Activated naive CD4-positive, alpha-beta T cell treated with anti-CD3 and anti-CD28 coated beads, Interleukin-2, amount 50 U/mL, for 72 hours (primary cell): ENCODE results near the gene CLEC12A. TPM values are rescaled to one million over a fixed set of nuclear protein-coding genes. Genes with fewer than 3 reads are reported as not detected.
"Not testable (repeated sequence)": the region's sequence is repeated elsewhere in the genome, so short reads cannot be mapped to it uniquely, and the experiment has no call there.

Source experiments
- ATAC-seq, 2 donors: fragments of 150-1000 bp; cut with Tn5 transposase; 2 replicates each; pipeline ENCODE4 v1.10.0; 2021; ENCODE audit warnings: mild to moderate bottlenecking in 2 of 2, moderate library complexity in 2 of 2
- DNase-seq, 2 donors: peaks; one replicate each; pipeline ENCODE4 v3.0.0; 2021 to 2022; ENCODE audit warnings: low spot score in 2 of 2
- H3K27ac Mint-ChIP-seq, 2 donors: one replicate each; pipeline ENCODE4 v1.8.0; 2022; ENCODE audit warnings: mild to moderate bottlenecking in 2 of 2, mixed read lengths in 2 of 2
- H3K36me3 Mint-ChIP-seq, 2 donors: one replicate each; pipeline ENCODE4 v1.8.0; 2022; ENCODE audit warnings: mixed read lengths in 2 of 2
- H3K9me3 Mint-ChIP-seq, 2 donors: one replicate each; pipeline ENCODE4 v1.8.0; 2022; ENCODE audit warnings: mixed read lengths in 2 of 2
- total RNA-seq, 2 donors: library from RNA; stranded (reverse); gene quantifications; one replicate each; pipeline ENCODE4 v1.2.3, GENCODE V29; 2022

The CLEC12A gene
- total RNA-seq, 2 donors from 2014 or later = 0.93 TPM; not detected in 1

DNA sequence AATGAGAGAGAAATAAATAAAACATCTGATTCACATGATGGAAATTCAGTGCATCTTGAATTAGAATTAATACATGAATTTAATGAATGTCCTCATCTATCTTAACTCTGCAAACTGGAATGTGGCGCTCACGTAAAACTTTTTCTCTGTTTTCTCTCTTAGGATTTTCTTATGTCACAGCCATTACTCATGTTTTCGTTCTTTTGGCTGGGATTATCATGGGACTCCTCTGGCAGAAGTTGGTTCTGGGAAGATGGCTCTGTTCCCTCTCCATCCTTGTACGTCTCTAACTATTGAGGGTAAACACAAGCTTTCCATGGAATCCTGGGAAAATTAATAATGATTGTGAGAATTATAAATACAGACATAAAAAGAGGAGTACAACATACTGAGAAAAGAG is 44.2 kb downstream of the CLEC12A start:
- Mint-ChIP-seq H3K27ac (no peak overlapping the region), H3K36me3 (no peaks in the 10 kb centered on the region), H3K9me3 (no peaks in the 10 kb centered on the region)
- ATAC-seq (no peak), DNase-seq (no peak)

DNA sequence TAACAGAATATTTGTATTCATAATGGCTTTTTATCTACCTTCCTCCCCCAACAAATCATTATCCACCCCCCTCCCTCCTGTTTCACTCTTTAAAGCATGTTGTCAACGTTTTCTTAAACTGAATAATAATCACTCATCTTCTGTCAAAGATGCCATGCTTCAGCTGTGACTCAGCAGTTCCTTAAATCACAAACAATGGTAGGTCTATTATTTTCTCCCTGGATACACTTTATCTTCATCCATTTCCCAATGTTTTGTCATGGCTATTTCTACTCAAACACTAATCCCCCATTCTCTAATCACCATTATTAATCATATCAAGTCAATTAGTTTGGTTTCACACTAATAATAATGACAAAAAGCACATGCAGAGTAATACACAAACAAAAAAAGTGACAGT is 45.7 kb downstream of the CLEC12A start:
- H3K27ac Mint-ChIP-seq = no peak overlapping the region
- DNase-seq (no peak), ATAC-seq (no peak)
- no peaks in the 10 kb centered on the region for H3K9me3 Mint-ChIP-seq
- no peaks in the 10 kb centered on the region for H3K36me3 Mint-ChIP-seq

DNA sequence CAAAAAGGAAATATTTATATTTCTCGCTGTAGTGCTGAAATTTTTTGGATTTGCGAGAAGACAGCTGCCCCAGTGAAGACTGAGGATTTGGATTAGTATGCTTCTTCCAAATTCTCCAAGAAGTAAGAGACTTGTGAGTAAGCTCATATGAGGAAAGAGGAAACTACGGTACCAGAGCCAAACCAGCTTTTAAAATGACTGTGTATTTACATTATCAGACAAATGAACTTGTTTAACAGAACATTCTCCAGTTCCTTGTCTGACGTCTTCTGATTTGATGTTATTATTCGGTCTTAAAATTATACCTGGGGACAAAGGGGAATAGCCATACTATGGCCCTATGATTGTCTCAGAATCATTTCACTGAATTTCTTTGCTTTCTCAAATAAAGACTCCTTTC is 47.2 kb downstream of the CLEC12A start:
- no peaks in the 10 kb centered on the region for H3K36me3 Mint-ChIP-seq
- no peak overlapping the region for H3K27ac Mint-ChIP-seq
- H3K9me3 Mint-ChIP-seq = no peaks in the 10 kb centered on the region
- ATAC-seq = no peak
- no peak for DNase-seq

DNA sequence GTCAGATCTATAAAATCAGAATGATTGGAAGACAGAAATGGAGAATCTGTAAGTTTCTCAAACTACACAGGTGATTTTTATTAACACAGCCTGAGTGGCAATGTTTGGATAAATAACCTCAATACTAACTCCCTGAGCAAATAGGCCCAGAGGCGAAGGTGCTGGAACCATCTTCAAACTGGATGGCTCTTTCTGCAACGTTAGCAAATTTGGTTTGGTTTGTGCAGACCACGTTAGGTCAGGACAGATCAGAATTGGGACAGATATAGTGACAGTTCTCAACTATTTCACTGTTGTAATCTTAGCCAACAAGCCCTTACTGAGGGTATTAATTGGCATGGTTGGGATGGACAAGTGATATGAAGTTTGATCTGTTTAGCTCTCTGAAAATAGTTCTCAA is 50.1 kb downstream of the CLEC12A start:
- H3K9me3 Mint-ChIP-seq = no peaks in the 10 kb centered on the region
- H3K27ac Mint-ChIP-seq = no peak overlapping the region
- DNase-seq (no peak), ATAC-seq (no peak)
- H3K36me3 Mint-ChIP-seq = no peaks in the 10 kb centered on the region

DNA sequence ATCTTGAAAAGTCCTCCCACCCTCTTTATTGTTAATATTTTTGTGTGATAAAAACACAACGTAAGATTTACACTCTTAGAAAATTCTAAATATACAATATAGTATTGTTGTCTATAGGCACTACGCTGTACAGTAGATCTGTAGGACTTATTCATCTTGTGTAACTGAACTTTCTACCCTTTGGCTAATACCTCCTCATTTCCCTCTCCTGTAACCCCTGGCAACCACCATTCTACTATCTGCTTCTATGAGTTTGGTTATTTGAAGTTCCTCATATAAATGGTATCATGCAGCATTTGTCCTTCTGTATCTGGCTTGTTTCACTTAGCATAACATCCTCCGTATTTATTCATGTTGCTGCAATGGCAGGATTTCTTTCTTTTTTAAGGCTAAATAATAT is 54.0 kb downstream of the CLEC12A start:
- no peaks in the 10 kb centered on the region for H3K9me3 Mint-ChIP-seq
- no peak for DNase-seq
- no peak for ATAC-seq
- no peaks in the 10 kb centered on the region for H3K36me3 Mint-ChIP-seq
- no peak overlapping the region for H3K27ac Mint-ChIP-seq

DNA sequence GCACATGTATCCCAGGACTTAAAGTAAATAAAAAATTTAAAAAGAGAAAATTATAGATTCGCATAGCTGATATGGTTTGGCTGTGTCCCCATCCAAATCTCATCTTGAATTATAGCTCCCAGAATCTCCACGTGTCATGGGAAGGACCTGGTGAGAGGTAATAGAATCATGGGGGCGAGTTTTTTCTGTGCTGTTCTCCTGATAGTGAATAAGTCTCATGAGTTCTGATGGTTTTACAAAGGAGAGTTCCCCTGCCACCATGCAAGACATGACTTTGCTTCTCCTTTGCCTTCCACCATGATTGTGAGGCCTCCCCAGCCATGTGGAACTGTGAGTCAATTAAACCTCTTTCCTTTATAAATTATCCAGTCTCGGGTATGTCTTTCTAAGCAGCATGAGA is 55.5 kb downstream of the CLEC12A start:
- H3K9me3 Mint-ChIP-seq, H3K36me3 Mint-ChIP-seq, DNase-seq, H3K27ac Mint-ChIP-seq, ATAC-seq: not testable (repeated sequence)

DNA sequence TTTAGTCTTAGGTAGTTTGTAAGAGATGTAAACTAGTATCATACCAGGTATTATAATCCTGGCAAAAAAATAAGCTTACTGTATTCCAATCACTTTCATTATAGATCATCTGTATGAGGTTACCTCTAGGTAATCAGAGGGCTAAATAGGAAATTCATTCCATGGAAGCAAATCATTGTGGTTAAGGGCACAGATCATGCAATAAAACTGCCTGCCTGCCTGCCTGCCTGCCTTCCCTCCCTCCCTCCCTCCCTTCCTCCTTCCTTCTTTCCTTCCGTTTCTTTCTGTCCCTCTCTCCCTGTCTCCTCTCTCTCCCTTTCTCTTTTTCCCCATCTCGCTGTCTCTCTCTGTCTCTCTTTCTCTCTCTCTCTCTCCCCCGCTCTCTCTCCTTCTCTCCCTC is 56.1 kb downstream of the CLEC12A start:
- H3K9me3 Mint-ChIP-seq = no peaks in the 10 kb centered on the region
- no peaks in the 10 kb centered on the region for H3K36me3 Mint-ChIP-seq

DNA sequence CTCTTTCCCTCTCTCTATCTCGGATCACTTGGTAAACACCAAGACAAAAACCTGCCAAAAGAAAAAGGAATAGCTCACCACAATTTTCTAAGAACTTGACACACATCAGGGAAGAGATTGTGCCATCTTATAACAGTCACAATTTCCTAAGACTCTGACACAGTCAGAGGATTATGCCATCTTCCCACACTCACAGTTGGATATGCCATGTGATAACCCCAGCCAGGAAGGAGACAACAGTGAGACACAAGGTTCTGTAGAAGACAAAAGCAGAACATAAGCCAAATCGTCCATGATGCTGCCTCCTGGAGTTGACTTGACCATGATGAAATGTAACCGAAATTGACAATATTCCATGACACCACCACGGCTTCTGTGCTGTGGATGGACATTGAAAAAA is 56.5 kb downstream of the CLEC12A start:
- no peak overlapping the region for H3K27ac Mint-ChIP-seq
- no peaks in the 10 kb centered on the region for H3K36me3 Mint-ChIP-seq

More for the DNA sequence above, 56.1 kb downstream of the CLEC12A start:
- no peak overlapping the region for H3K27ac Mint-ChIP-seq
- DNase-seq = no peak
- no peak for ATAC-seq

DNA sequence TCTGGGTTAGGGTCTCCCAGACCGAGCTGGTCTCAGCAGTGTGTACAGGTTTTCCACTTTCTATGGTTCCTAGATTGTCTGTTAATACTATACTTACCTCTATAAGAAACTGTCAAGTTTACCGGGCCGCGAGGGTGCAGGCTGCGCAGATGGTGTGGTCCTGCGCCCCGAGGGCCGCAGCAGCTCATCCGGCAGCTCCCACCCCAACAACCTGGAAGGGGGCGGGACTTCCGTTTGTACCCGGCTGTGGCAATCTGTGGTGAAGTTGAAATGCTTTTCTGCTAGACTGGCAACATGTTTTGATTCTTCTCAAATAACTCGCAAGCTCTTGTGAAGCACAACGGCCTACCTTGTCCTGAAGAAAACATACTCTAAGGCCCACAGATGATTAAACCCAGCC is 59.2 kb downstream of the CLEC12A start, which contains the start of gene CLEC9A:
Gene CLEC9A (plus strand): TSS at position 237 of the 400 bp plus-strand sequence. CDS start 22,006 bp downstream, outside the sequence.
- no peaks in the 10 kb centered on the region for H3K36me3 Mint-ChIP-seq
- no peaks in the 10 kb centered on the region for H3K9me3 Mint-ChIP-seq
- DNase-seq (no peak), ATAC-seq (no peak)
- H3K27ac Mint-ChIP-seq = no peak within 1 kb of the TSS

More for the DNA sequence above, 56.5 kb downstream of the CLEC12A start:
- DNase-seq (no peak), ATAC-seq (no peak)
- no peaks in the 10 kb centered on the region for H3K9me3 Mint-ChIP-seq

DNA sequence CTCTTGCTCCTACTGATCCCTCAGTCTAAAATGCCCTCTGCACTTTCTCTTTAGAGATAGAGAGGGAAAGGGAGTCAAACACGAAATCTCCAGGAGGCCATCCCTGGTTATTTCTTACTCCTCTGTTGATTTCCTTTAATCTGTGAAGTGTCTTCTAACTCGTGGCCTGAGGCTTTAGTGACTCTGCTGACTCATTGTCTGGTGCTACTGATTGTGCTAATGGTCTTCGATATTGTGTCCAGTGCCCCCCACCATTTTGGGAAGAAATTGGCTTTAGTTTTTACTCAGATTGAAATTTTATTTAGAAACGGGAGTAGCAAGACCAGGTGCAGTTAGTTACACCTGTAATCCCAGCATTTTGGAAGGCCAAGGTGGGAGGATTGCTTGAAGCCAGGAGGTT is 60.1 kb downstream of the CLEC12A start:
- Mint-ChIP-seq H3K9me3 (no peaks in the 10 kb centered on the region), H3K27ac (no peak overlapping the region), H3K36me3 (no peaks in the 10 kb centered on the region)
- DNase-seq (no peak), ATAC-seq (no peak)

DNA sequence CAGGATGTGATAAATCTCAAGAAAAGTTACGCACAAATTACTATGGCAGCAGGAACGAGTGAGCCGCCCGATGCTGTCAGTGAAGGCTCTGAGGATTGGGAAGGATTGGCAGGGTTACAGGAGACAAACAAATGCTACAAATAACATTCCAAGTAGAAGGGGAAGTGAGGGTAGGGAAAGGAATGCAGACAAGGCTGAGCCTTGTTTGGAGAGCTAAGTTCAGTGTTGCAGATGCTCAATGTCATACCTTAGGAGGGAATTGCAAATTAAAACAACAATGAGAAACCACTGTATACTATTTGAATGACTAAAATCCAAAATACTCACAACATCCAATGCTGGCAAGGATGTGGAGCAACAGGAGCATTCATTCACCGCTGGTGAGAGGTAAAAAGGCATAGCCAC is 60.6 kb downstream of the CLEC12A start:
- H3K9me3 Mint-ChIP-seq = no peaks in the 10 kb centered on the region
- ATAC-seq (no peak), DNase-seq (no peak)
- H3K27ac Mint-ChIP-seq = no peak overlapping the region
- no peaks in the 10 kb centered on the region for H3K36me3 Mint-ChIP-seq

DNA sequence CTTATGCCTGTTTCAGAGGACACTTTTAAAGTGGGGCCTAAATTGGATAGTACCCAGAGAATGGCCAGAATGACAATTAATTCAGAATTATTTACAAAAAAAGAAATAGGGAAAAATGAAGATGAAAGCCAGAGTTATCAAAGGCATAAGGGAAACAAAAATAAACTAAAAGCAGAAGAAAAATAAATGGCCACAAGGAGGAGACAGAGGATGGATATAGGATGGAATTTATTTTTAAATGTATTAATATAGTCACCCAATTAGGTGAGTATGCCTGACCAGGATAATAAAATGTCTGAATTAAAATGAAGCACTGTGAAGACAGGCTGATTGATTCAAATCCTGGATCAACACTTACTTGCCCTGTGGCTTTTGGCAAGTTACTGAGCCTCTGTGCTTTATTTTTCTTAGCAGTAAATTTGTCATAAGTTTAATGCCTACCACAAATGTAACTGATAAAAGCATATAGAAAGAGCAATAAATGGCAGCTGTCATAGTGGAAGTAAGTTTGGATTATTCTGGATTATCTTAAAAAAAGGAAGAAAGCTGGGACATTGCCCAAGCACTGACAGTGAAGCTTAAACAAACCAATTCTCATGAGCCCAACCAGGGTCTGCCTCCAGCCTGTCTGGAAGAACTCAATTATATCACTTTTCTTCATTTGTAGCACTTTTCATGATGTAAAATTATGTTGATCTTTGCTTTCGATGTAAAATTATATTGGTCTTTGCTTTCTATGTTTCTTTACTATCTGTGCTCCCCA is 62.8 kb downstream of the CLEC12A start:
- Mint-ChIP-seq H3K9me3 (no peaks in the 10 kb centered on the region), H3K36me3 (no peaks in the 10 kb centered on the region), H3K27ac (no peak overlapping the region)
- ATAC-seq (no peak), DNase-seq (no peak)

Other genes with a start within 250 kb of the CLEC12A start
- 1 to 10 TPM; 3.0 to 7.6 TPM for gene CLECL1, start 238.3 kb upstream of the CLEC12A start, total RNA-seq
- 10 to 100 TPM; 72.7 to 91.1 TPM for gene CD69, start 210.5 kb upstream of the CLEC12A start, total RNA-seq
- under 1 TPM in 1 of 2 donors, not detected in 1; 0.45 TPM for gene KLRF1, start 143.9 kb upstream of the CLEC12A start, total RNA-seq
- gene CLEC2B, start 102.1 kb upstream of the CLEC12A start, total RNA-seq = 10 to 100 TPM; 15.0 to 42.0 TPM
- gene KLRF2, start 89.9 kb upstream of the CLEC12A start, total RNA-seq = not detected
- not detected for gene CLEC2A, start 39.0 kb upstream of the CLEC12A start, total RNA-seq
- not detected for gene CLEC1B, start 27.7 kb downstream of the CLEC12A start, total RNA-seq
- not detected for gene CLEC12B, start 39.2 kb downstream of the CLEC12A start, total RNA-seq
- not detected for gene CLEC9A, start 59.3 kb downstream of the CLEC12A start, total RNA-seq
- not detected for gene CLEC1A, start 127.6 kb downstream of the CLEC12A start, total RNA-seq
- under 1 TPM in 1 of 2 donors, not detected in 1; 0.09 TPM for gene CLEC7A, start 158.8 kb downstream of the CLEC12A start, total RNA-seq
- not detected for gene OLR1, start 200.7 kb downstream of the CLEC12A start, total RNA-seq
- gene TMEM52B, start 207.6 kb downstream of the CLEC12A start, total RNA-seq = not detected
- gene GABARAPL1, start 241.5 kb downstream of the CLEC12A start, total RNA-seq = 10 to 100 TPM in 1 of 2 donors, 1 to 10 TPM in 1; 3.6 to 11.0 TPM